ENCODE results near the gene NLRP6. TPM values are rescaled to one million over a fixed set of nuclear protein-coding genes. Genes with fewer than 3 reads are reported as not detected.

Gene NLRP6
- total RNA-seq, 1 donor from 2014 or later: not detected

Other genes with a start within 250 kb of the NLRP6 start
- not detected in 2 replicates for gene SCGB1C1, start 85.3 kb upstream of the NLRP6 start, total RNA-seq
- gene BET1L, start 71.0 kb upstream of the NLRP6 start, total RNA-seq: 54.6 and 59.3 TPM in 2 replicates
- 105 and 125 TPM in 2 replicates for gene RIC8A, start 70.7 kb upstream of the NLRP6 start, total RNA-seq
- 23.2 and 25.7 TPM in 2 replicates for gene SIRT3, start 42.1 kb upstream of the NLRP6 start, total RNA-seq
- 115 and 126 TPM in 2 replicates for gene PSMD13, start 41.4 kb upstream of the NLRP6 start, total RNA-seq
- 39.9 and 43.4 TPM in 2 replicates for gene PGGHG, start 10.7 kb downstream of the NLRP6 start, total RNA-seq
- gene IFITM5, start 21.1 kb downstream of the NLRP6 start, total RNA-seq: not detected in 2 replicates
- gene IFITM2, start 29.4 kb downstream of the NLRP6 start, total RNA-seq: 671 and 698 TPM in 2 replicates
- 352 and 355 TPM in 2 replicates for gene IFITM1, start 35.6 kb downstream of the NLRP6 start, total RNA-seq
- gene IFITM3, start 42.5 kb downstream of the NLRP6 start, total RNA-seq: 1,725 and 1,814 TPM in 2 replicates
- 61.0 and 63.3 TPM in 2 replicates for gene B4GALNT4, start 91.1 kb downstream of the NLRP6 start, total RNA-seq
- gene PKP3, start 115.8 kb downstream of the NLRP6 start, total RNA-seq: 0.40 and 0.50 TPM in 2 replicates
- 27.0 and 28.0 TPM in 2 replicates for gene SIGIRR, start 136.6 kb downstream of the NLRP6 start, total RNA-seq
- gene ANO9, start 163.6 kb downstream of the NLRP6 start, total RNA-seq: not detected in 2 replicates
- gene PTDSS2, start 171.9 kb downstream of the NLRP6 start, total RNA-seq: 55.3 and 56.1 TPM in 2 replicates
- gene RNH1, start 228.8 kb downstream of the NLRP6 start, total RNA-seq: 151 and 160 TPM in 2 replicates